22Rv1 (cell line): Measurements from ENCODE around the gene MAPK8IP1.

Source experiments
- H3K27ac ChIP-seq: fragments of 450-650 bp; 2 replicates; pipeline ENCODE4 v1.5.1; 2017
- ZFX ChIP-seq: fragments of 450-650 bp; IDR thresholded peaks from 2 replicates; pipeline ENCODE4 v1.6.1; 2017; ENCODE audit warnings: antibody characterized with exemption, borderline replicate concordance
- TF ChIP-seq, protein P1 (sequence below): fragments of 450-650 bp; IDR thresholded peaks from 2 replicates; pipeline ENCODE4 v1.5.1; 2017; ENCODE audit warnings: mild to moderate bottlenecking

MAPK8IP1 gene

DNA sequence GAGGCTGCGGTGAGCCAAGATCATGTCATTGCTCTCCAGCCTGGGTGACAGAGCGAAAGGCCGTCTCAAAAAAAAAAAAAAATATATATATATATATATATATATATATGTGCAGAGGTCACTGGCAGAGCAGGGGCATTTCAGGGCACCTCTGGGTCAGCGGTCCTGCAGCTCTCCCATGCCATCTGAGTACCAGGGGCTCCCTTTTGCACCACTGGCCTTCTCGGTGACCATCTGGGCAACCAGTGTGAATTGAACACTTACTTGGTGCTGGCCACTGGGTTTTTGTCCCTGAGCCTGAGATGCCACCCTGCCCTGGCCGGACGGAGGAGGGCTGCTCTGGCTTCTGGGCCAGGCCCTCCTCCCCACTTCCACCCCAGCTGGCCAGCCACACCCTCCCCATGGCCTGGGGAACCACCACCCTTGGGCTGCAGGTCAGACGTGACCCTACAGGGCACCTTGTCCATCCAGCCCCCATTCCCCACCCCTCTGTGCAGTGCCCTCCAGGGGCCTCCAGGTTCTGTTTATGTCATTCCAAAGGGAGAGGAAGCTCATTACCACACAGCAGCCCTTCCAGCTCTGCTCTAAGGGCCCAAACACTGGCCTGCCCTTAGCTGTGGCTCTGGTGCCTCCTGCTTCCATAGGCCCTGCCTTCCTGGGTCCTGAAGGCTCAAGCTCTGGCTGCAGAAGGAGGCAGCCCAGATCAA lies 10.3 kb downstream of the MAPK8IP1 start:
- no peak for TF ChIP-seq ZFX
- TF ChIP-seq, protein P1, sequence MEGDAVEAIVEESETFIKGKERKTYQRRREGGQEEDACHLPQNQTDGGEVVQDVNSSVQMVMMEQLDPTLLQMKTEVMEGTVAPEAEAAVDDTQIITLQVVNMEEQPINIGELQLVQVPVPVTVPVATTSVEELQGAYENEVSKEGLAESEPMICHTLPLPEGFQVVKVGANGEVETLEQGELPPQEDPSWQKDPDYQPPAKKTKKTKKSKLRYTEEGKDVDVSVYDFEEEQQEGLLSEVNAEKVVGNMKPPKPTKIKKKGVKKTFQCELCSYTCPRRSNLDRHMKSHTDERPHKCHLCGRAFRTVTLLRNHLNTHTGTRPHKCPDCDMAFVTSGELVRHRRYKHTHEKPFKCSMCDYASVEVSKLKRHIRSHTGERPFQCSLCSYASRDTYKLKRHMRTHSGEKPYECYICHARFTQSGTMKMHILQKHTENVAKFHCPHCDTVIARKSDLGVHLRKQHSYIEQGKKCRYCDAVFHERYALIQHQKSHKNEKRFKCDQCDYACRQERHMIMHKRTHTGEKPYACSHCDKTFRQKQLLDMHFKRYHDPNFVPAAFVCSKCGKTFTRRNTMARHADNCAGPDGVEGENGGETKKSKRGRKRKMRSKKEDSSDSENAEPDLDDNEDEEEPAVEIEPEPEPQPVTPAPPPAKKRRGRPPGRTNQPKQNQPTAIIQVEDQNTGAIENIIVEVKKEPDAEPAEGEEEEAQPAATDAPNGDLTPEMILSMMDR, result no peak
- H3K27ac ChIP-seq, result 0 out of 2 replicates have a peak overlapping the region, but pooled peaks have one; percentile 4

DNA sequence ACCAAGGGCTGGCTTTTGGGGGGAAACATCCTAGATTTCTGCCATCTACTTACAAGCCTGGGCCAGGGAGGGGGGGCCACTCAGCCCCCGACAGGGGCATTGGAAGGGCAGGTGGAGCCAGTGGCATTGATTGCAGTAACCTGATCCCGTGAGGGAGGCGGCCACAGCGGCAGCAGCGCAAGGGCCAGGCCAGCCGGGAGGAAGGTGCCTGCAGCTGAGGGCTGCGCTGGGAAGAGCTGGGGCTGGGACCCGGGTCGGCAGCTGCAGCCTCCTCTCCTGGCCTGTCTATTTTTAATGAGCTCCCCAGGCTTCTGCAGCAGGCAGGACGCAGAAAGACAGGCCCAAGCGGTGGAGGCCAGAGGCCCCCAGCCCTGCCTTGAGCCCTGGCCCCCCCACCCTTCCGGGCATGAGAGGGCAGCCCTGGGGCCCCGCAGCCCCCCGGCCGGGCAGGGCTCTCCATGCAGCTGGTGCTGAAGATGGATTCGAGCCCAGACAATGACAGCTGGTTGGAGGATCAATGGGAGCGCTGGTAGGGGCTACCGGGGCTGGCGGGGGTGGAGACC lies 11.1 kb downstream of the MAPK8IP1 start:
- H3K27ac ChIP-seq, result 0 out of 2 replicates have a peak overlapping the region, but pooled peaks have one; percentile 4
- no peak for TF ChIP-seq ZFX
- TF ChIP-seq, protein P1, result no peak

DNA sequence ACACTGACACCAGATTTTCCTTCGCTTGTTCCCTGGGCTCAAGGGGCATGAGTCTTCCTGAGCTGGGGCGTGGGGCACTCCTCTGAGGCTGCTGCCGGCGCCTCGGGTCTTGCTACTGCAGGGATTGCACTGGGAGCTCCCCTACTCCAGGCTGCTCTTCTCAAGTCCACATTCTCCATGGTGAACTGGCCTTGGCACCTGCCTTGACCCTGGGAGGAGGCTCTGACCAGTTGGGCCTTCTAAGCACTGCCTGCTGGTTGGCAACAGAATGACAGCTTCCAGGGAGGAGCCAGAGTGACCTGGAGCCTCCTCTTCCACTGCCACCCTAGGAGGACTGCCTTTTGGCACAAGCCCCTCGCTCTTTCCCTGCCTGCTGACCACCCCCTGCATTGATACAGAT lies 12.1 kb downstream of the MAPK8IP1 start:
- H3K27ac ChIP-seq, result no peak overlapping the region
- TF ChIP-seq ZFX, result no peak
- TF ChIP-seq, protein P1, result no peak

DNA sequence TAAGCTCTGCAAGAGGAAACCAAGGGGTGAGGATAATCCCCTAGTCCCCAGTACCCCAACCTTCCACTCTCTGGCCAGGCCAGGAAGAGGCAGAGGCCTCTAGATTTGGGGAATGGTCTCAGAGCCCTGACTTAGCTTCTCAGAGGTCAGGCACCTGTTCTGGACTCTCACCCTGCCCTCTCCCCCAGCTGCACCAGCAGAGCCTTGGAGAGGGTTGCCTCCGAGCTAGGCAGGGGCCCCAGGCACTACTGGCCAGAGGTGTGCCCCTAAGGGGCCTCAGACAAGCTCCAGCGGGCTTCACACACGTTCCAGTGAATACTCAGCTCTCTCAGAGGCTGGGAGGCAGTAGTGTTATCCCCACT lies 13.6 kb downstream of the MAPK8IP1 start:
- TF ChIP-seq, protein P1, result no peak
- no peak for TF ChIP-seq ZFX
- peak overlapping the region; percentile 66 for H3K27ac ChIP-seq

DNA sequence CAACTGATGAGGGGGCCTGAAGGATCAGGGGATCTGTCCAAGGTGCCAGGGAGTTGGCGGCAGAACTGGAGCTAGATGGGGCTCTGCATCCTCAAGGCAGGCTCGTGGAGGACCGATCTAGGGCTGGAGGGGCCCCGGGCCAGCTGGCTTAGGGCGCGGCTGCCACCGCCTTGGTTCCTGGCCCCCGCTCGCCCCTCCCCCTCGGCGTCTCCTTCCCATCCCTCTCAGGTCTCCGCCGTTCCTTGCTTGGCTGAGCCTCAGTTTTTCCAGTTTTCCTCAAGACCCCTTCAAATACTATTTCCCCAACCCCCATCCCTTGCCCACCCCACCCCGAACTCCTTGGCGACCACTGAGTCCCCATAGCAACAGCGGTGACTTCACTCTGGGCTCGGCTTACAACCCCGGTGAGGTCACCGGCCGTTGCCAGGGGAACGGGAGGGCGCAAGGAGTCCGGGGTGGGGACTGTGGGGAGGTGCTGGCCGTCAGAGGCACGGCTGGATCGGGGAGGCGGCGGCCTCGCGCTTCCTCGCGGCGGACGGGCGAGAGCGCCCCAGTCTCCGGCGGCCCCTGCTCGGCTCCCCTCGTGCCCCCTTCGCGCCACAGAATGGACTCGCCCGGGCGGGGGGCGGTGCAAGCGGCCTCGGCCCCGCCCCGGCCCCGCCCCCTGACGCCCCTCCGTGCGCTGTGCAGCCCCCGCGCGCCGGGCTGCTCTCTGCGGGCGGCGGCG lies 14.2 kb downstream of the MAPK8IP1 start:
- no peak for TF ChIP-seq ZFX
- TF ChIP-seq, protein P1, result no peak
- peak overlapping the region; percentile 66 for H3K27ac ChIP-seq

DNA sequence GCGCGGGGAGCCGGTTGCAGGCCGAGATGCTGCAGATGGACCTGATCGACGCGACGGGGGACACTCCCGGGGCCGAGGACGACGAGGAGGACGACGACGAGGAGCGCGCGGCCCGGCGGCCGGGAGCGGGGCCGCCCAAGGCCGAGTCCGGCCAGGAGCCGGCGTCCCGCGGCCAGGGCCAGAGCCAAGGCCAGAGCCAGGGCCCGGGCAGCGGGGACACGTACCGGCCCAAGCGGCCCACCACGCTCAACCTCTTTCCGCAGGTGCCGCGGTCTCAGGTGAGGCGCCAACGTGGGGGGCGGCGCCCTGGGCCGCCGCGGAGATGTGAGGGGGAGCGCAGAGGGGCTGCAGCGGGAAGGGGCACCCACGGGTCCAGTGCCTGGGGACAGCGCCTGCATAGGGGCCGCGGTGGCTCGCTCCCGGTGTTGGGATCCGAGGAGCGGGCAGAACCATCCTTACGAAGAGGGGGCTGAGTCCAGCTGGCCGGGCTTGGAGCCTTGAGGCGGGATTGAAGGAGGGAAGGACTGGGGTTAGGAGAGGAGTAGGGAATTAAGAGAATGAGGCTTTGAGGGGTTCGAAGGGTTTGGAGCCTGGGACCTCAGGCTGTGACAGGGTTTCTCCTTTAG lies 14.8 kb downstream of the MAPK8IP1 start:
- H3K27ac ChIP-seq, result peak overlapping the region; percentile 66

DNA sequence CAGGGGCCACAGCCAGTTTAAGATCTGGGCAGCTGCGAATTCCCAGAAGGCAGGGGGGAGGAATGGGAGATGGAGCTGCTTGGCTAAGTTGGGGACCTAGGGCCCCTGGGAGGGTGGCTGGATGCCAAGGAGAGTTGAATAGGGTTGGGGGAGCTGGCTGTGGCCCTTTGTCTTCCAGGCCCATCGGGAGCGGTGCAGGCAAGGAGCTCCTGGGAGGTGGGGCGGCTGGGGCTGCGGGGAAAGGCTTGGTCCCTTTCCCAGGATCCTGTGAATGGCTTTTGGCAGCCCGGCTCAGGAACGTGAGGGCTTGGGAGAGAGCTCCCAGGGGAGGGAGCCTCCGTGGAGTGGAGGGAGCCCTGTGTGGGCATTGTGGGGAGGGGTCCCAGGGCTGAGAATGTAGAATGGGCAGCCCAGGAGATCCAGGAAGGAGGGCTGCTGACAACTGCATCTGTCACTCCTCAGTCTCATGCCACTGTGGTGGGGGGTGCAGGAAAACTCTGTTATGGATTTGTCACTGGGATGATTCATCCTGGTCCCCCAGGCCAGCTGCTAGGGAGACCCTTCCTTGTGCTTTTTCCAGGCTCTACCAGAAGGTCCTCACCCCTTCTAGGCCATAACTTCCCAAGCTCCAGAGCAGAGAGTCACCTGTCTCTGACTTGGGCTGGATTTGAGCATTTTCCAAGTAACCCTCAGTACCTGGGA lies 15.6 kb downstream of the MAPK8IP1 start:
- TF ChIP-seq ZFX, result no peak
- TF ChIP-seq, protein P1, result no peak
- H3K27ac ChIP-seq, result peak overlapping the region; percentile 66; the same call in 1 of the 2 replicates
